Measurements from ENCODE around the gene MYRF.

- TF ChIP-seq, protein P1, sequence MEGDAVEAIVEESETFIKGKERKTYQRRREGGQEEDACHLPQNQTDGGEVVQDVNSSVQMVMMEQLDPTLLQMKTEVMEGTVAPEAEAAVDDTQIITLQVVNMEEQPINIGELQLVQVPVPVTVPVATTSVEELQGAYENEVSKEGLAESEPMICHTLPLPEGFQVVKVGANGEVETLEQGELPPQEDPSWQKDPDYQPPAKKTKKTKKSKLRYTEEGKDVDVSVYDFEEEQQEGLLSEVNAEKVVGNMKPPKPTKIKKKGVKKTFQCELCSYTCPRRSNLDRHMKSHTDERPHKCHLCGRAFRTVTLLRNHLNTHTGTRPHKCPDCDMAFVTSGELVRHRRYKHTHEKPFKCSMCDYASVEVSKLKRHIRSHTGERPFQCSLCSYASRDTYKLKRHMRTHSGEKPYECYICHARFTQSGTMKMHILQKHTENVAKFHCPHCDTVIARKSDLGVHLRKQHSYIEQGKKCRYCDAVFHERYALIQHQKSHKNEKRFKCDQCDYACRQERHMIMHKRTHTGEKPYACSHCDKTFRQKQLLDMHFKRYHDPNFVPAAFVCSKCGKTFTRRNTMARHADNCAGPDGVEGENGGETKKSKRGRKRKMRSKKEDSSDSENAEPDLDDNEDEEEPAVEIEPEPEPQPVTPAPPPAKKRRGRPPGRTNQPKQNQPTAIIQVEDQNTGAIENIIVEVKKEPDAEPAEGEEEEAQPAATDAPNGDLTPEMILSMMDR (IDR thresholded peaks at IDR 0.05), result peak in 2 of 6 experiments; percentile 16 to 21
- TF ChIP-seq POLR2A (IDR thresholded peaks at IDR 0.05), result no peak
Measured at GRCh38 chr11:61785837-61786402, 33.5 kb downstream of the MYRF start.

All from thyroid gland (tissue), 4 donors.